H9 (cell line): ENCODE data around the gene EPHX1. TPM values are rescaled to one million over a fixed set of nuclear protein-coding genes. Genes with fewer than 3 reads are reported as not detected.
A peak's percentile ranks its signal among the peaks of the same experiment; 100 is the strongest.

ENCODE experiments used
- DNase-seq: peaks from one replicate; pipeline ENCODE4 v3.0.0-alpha.2; 2017
- H2AFZ ChIP-seq: one replicate; pipeline ENCODE4 v1.6.1; 2013; ENCODE audit warnings: mild to moderate bottlenecking, low read length, control low read depth, moderate library complexity
- H2AK5ac ChIP-seq: 2 replicates; pipeline ENCODE4 v1.6.1; 2013; ENCODE audit warnings: low read length, control low read depth, mixed read lengths; ENCODE audit not compliant: insufficient read length
- H2BK120ac ChIP-seq: one replicate; pipeline ENCODE4 v1.6.1; 2013; ENCODE audit warnings: low read depth, mild to moderate bottlenecking, low read length, control low read depth, inconsistent platforms; ENCODE audit not compliant: poor library complexity, severe bottlenecking
- H2BK12ac ChIP-seq: 2 replicates; pipeline ENCODE4 v1.6.1; 2013; ENCODE audit warnings: low read length, control low read depth, mixed read lengths, low read depth; ENCODE audit not compliant: insufficient read length
- H2BK15ac ChIP-seq: 2 replicates; pipeline ENCODE4 v1.6.1; 2013; ENCODE audit warnings: low read depth, low read length, control low read depth
- H2BK20ac ChIP-seq: one replicate; pipeline ENCODE4 v1.6.1; 2013; ENCODE audit warnings: low read depth, mild to moderate bottlenecking, low read length, control low read depth, inconsistent platforms; ENCODE audit not compliant: poor library complexity, severe bottlenecking
- H2BK5ac ChIP-seq: 2 replicates; pipeline ENCODE4 v1.6.1; 2013; ENCODE audit warnings: low read length, control low read depth, mixed read lengths; ENCODE audit not compliant: insufficient read length
- H3K14ac ChIP-seq: 2 replicates; pipeline ENCODE4 v1.6.1; 2013; ENCODE audit warnings: low read length, control low read depth; ENCODE audit not compliant: insufficient read depth
- H3K18ac ChIP-seq: 2 replicates; pipeline ENCODE4 v1.6.1; 2013; ENCODE audit warnings: low read depth, mild to moderate bottlenecking, mixed read lengths, low read length, control low read depth; ENCODE audit not compliant: insufficient read length
- H3K23ac ChIP-seq: 2 replicates; pipeline ENCODE4 v1.6.1; 2013; ENCODE audit warnings: low read length, control low read depth, mixed read lengths, low read depth; ENCODE audit not compliant: insufficient read length
- H3K23me2 ChIP-seq: 2 replicates; pipeline ENCODE4 v1.6.1; 2013; ENCODE audit warnings: low read depth, mild to moderate bottlenecking, mixed read lengths, low read length, control low read depth; ENCODE audit not compliant: insufficient read length, poor library complexity, severe bottlenecking
- H3K27ac ChIP-seq: 2 replicates; pipeline ENCODE4 v1.5.1; 2013; ENCODE audit warnings: low read length, control low read depth, mixed read lengths, low read depth; ENCODE audit not compliant: insufficient read length
- H3K27me3 ChIP-seq: 2 replicates; pipeline ENCODE4 v1.6.1; 2013; ENCODE audit warnings: low read length, control low read depth, inconsistent platforms; ENCODE audit not compliant: insufficient read depth
- H3K4ac ChIP-seq: 2 replicates; pipeline ENCODE4 v1.6.1; 2013; ENCODE audit warnings: low read depth, mild to moderate bottlenecking, control low read depth, inconsistent platforms, low read length, moderate library complexity
- H3K4me1 ChIP-seq: 2 replicates; pipeline ENCODE4 v1.6.1; 2013; ENCODE audit warnings: low read length, control low read depth, inconsistent platforms; ENCODE audit not compliant: insufficient read depth
- H3K4me2 ChIP-seq: 2 replicates; pipeline ENCODE4 v1.6.1; 2013; ENCODE audit warnings: low read length, control low read depth, mixed read lengths; ENCODE audit not compliant: insufficient read length, insufficient read depth
- H3K56ac ChIP-seq: 2 replicates; pipeline ENCODE4 v1.6.1; 2013; ENCODE audit warnings: low read depth, mild to moderate bottlenecking, mixed read lengths, low read length, control low read depth; ENCODE audit not compliant: insufficient read length
- H3K79me1 ChIP-seq: 2 replicates; pipeline ENCODE4 v1.6.1; 2013; ENCODE audit warnings: low read depth, mild to moderate bottlenecking, moderate library complexity, low read length, control low read depth, inconsistent platforms; ENCODE audit not compliant: insufficient read depth, poor library complexity, severe bottlenecking
- H3K79me2 ChIP-seq: 2 replicates; pipeline ENCODE4 v1.6.1; 2013; ENCODE audit warnings: low read length, control low read depth, inconsistent platforms; ENCODE audit not compliant: insufficient read depth
- H3K9ac ChIP-seq: 2 replicates; pipeline ENCODE4 v1.6.1; 2013; ENCODE audit warnings: low read length, control low read depth, mixed read lengths; ENCODE audit not compliant: insufficient read length; ENCODE audit errors: extremely low read depth
- H3K9me3 ChIP-seq: one replicate; pipeline ENCODE4 v1.6.1; 2013; ENCODE audit warnings: low read depth, low read length, inconsistent platforms; ENCODE audit not compliant: control insufficient read depth
- H3T11ph ChIP-seq: one replicate; pipeline ENCODE4 v1.6.1; 2013; ENCODE audit warnings: mild to moderate bottlenecking, low read length, control low read depth, inconsistent platforms
- H4K20me1 ChIP-seq: one replicate; pipeline ENCODE4 v1.6.1; 2013; ENCODE audit not compliant: control insufficient read depth, insufficient read length, insufficient read depth
- H4K5ac ChIP-seq: 2 replicates; pipeline ENCODE4 v1.6.1; 2013; ENCODE audit warnings: low read depth, mild to moderate bottlenecking, mixed read lengths, low read length, control low read depth; ENCODE audit not compliant: insufficient read length
- H4K8ac ChIP-seq: replicated peaks from 2 replicates; pipeline ENCODE4 v1.6.1; 2013; ENCODE audit warnings: low read length, control low read depth, mixed read lengths, low read depth; ENCODE audit not compliant: insufficient read length
- H4K91ac ChIP-seq: 2 replicates; pipeline ENCODE4 v1.6.1; 2013; ENCODE audit warnings: low read depth, mild to moderate bottlenecking, moderate library complexity, mixed read lengths, low read length, control low read depth; ENCODE audit not compliant: insufficient read length
- H3K27ac Mint-ChIP-seq, 3 experiments: 2 replicates in 2 of 3; 3 replicates in 1 of 3; pipeline ENCODE4 v1.8.0; 2020 to 2021; ENCODE audit warnings: mixed read lengths in 3 of 3, mild to moderate bottlenecking in 1 of 3, moderate library complexity in 1 of 3
- H3K27me3 Mint-ChIP-seq: 2 replicates; pipeline ENCODE4 v1.8.0; 2021; ENCODE audit warnings: low read depth, mild to moderate bottlenecking, moderate library complexity, mixed read lengths
- H3K36me3 Mint-ChIP-seq, 3 experiments: 2 replicates in 2 of 3; 3 replicates in 1 of 3; pipeline ENCODE4 v1.8.0; 2020 to 2021; ENCODE audit warnings: low read depth in 3 of 3, mixed read lengths in 3 of 3; ENCODE audit not compliant: insufficient read depth in 1 of 3
- H3K4me1 Mint-ChIP-seq, 2 experiments: 2 replicates each; pipeline ENCODE4 v1.8.0; 2020; ENCODE audit warnings: mixed read lengths in 2 of 2
- H3K4me3 Mint-ChIP-seq, 2 experiments: 2 replicates in 1 of 2; 3 replicates in 1 of 2; pipeline ENCODE4 v1.8.0; 2020 to 2021; ENCODE audit warnings: mild to moderate bottlenecking in 2 of 2, mixed read lengths in 2 of 2, moderate library complexity in 1 of 2
- H3K9me3 Mint-ChIP-seq, 2 experiments: 2 replicates in 1 of 2; 3 replicates in 1 of 2; pipeline ENCODE4 v1.8.0; 2020; ENCODE audit warnings: mild to moderate bottlenecking in 2 of 2, mixed read lengths in 2 of 2, moderate library complexity in 1 of 2
- WGBS: extraction: QIAGEN DNeasy Blood & Tissue Kit; methylation state at CpG from one replicate; pipeline ENCODE4 v1.1.7; 2013; ENCODE audit warnings: missing lambda C conversion rate, low lambda C conversion rate, mixed read lengths; ENCODE audit not compliant: insufficient read length; ENCODE audit errors: extremely low coverage; 5-methylcytosine and 5-hydroxymethylcytosine counted together
- total RNA-seq: library from RNA; stranded (reverse); gene quantifications from 2 replicates; pipeline ENCODE4 v1.2.1, GENCODE V29; 2021
- TF ChIP-seq, protein P1 (sequence below): fragments of 200-600 bp; sonication (generic); conservative IDR thresholded peaks from 3 replicates; pipeline ENCODE4 v1.8.0; 2021; ENCODE audit warnings: antibody characterized with exemption, mild to moderate bottlenecking

The EPHX1 gene
- total RNA-seq, 1 experiment from 2014 or later: 40.6 TPM

DNA sequence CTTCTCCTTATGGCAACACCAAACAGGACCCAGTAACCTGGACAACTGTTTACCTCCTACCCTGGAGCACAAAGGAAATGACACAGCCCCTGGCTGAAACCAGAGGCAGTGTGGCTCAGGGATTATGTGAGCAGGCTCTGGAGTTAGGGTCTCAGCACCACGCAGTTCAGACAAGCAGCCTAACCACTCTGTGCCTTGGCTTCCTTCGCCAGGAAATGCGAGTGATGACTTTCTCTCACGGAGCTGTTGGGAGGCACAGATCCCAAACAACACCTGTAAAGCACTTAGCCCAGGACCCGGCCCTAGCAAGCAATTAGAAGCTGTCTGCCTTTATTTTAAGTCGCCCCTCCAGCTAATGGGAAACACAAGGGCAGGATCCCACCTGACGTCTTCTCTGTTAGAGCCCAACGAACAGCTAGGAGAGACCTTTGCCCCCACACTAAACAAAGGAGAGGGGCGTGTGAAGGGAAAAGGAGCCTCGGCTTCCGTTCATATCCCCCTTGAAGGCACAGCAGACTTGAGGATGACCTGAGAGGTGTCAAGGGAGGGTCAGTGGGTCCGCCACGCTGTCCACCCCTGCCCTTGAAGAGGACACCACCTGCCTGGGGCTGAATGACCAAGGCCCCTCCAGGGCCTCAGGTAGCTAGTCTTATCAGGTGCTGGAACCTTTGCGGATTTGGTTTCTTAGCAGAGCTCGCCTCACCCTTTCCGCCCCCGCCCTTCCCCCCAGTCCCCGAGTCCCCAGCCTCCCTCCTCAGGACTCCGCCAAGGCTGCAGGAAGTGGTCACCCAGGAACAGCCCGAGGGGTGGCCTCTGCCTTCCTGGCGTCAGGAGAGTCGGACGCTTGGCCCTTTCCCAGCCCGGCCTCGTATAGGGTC lies 71.4 kb downstream of the EPHX1 start:
- Histone ChIP-seq H3K23ac (no peak overlapping the region), H2BK12ac (no peak overlapping the region), H3K27ac (no peak overlapping the region), H4K91ac (no peak overlapping the region), H4K8ac (no peak overlapping the region), H3K23me2 (peaks cover 21% of the 10 kb centered on the region), H4K5ac (peak overlapping the region; percentile 25), H3K9ac (peak overlapping the region; percentile 78), H2BK15ac (no peak overlapping the region), H3K4me1 (peaks cover 12% of the 10 kb centered on the region; the same call in 1 of the 2 replicates), H3K4ac (no peak overlapping the region), H3K27me3 (no peaks in the 10 kb centered on the region), H3K79me1 (no peaks in the 10 kb centered on the region), H3T11ph (no peak overlapping the region), H2BK5ac (no peak overlapping the region), H3K14ac (peak overlapping the region; percentile 78), H3K18ac (peak overlapping the region; percentile 47), H3K4me2 (peak overlapping the region; percentile 83), H3K79me2 (peaks cover 9% of the 10 kb centered on the region; the same call in 1 of the 2 replicates), H2BK20ac (no peak overlapping the region), H2AFZ (no peak overlapping the region), H2BK120ac (no peak overlapping the region), H4K20me1 (no peaks in the 10 kb centered on the region), H3K56ac (no peak overlapping the region), H3K9me3 (no peaks in the 10 kb centered on the region), H2AK5ac (no peak overlapping the region)
- peaks cover 9 to 25% (median 10%) of the 10 kb centered on the region in 3 experiments; a peak in 5 of 7 replicates for H3K36me3 Mint-ChIP-seq
- peaks cover 34 to 49% of the 10 kb centered on the region in 2 experiments for H3K4me1 Mint-ChIP-seq
- peak overlapping the region; percentile 78 to 88 for H3K4me3 Mint-ChIP-seq
- H3K27ac Mint-ChIP-seq: peak overlapping the region in 2 of 3 experiments; percentile 91; a peak in 3 of 7 replicates
- H3K9me3 Mint-ChIP-seq: no peaks in the 10 kb centered on the region
- DNase-seq: peak; percentile 56
- TF ChIP-seq, protein P1, sequence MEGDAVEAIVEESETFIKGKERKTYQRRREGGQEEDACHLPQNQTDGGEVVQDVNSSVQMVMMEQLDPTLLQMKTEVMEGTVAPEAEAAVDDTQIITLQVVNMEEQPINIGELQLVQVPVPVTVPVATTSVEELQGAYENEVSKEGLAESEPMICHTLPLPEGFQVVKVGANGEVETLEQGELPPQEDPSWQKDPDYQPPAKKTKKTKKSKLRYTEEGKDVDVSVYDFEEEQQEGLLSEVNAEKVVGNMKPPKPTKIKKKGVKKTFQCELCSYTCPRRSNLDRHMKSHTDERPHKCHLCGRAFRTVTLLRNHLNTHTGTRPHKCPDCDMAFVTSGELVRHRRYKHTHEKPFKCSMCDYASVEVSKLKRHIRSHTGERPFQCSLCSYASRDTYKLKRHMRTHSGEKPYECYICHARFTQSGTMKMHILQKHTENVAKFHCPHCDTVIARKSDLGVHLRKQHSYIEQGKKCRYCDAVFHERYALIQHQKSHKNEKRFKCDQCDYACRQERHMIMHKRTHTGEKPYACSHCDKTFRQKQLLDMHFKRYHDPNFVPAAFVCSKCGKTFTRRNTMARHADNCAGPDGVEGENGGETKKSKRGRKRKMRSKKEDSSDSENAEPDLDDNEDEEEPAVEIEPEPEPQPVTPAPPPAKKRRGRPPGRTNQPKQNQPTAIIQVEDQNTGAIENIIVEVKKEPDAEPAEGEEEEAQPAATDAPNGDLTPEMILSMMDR: no peak
- no CpG with 5 or more reads among the region's 25 CpGs for WGBS
- peaks cover 2% of the 10 kb centered on the region; the same call in 1 of the 2 replicates for H3K27me3 Mint-ChIP-seq
